ENCODE measurements around the gene SHQ1.

The SHQ1 gene

GRCh38 chr3:72888546-72889309, 40.5 kb upstream of the SHQ1 start:
- Histone ChIP-seq H2AFZ (ENCODE audit: low read length) (no peak overlapping the region), H3K9ac (ENCODE audit: low read length) (no peak overlapping the region), H4K20me1 (ENCODE audit: insufficient read depth, low read length) (no peaks in the 10 kb centered on the region), H3K27me3 (ENCODE audit: insufficient read depth, low read length) (peaks cover 11% of the 10 kb centered on the region; the same call in 1 of the 2 replicates), H3K4me2 (ENCODE audit: low read length) (peak overlapping the region; percentile 41; the same call in 1 of the 2 replicates), H3K9me2 (ENCODE audit: low read depth, low read length) (no peaks in the 10 kb centered on the region), H3F3A (ENCODE audit: insufficient read depth, low read length) (no peaks in the 10 kb centered on the region), H3K79me2 (ENCODE audit: insufficient read depth, low read length) (no peaks in the 10 kb centered on the region), H3K36me3 (ENCODE audit: insufficient read depth, low read length) (no peaks in the 10 kb centered on the region), H3K9me3 (ENCODE audit: low read length) (no peaks in the 10 kb centered on the region), H3K4me3 (ENCODE audit: low read depth, low read length, poor library complexity, severe bottlenecking) (no peak overlapping the region), H3K27ac (ENCODE audit: low read depth, low read length, poor library complexity, severe bottlenecking) (no peak overlapping the region), H3K4me1 (ENCODE audit: insufficient read depth, low read length, severe bottlenecking) (peaks cover 5% of the 10 kb centered on the region)
- TF ChIP-seq EZH2 (IDR thresholded peaks at IDR 0.05; ENCODE audit: borderline replicate concordance, low read length), result no peak
- no peak for TF ChIP-seq CTCF (IDR thresholded peaks at IDR 0.05; ENCODE audit: low read length)

DNA sequence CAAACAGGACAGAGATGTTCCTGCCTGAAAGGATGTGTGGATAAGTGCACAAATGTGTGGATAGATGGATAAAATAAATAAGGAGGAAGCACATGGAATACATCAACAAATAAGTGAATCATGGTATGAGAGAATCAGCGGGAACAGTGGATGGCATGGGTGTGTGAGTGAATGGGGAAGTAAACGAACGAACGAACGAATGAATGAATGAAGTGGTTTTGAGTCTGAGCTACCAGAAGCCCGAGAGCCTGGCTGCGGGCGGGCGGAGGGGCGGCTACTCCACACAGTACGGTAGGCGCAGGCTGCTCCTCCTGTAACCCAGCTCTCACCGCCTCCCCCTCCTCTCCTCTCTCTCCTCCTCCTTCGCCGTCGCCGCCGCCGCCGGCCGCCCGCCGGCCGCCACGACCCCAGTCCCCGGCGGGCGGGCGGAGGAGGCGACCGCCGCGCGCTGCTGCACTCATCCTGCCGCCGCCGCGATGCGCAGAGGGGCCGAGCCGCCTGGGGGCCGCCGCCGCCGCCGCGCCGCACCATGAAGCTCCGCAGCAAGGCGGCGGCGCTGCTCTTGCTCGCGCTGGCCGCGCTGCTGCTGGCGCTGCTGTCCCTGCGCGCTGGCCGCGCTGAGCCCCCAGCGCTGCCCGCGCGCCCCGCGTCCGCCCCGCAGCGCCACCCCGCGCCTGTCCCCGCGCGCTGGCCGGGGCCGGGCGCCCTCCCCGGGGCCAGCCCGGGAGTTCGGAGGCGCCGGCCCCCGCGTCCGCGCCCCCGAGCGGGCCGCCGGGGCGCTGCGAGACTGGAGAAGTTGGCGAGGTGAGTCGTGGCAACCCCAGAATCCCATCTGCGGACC, 39.7 kb upstream of the SHQ1 start, which contains the start of gene GXYLT2:
TSS of gene GXYLT2 (plus strand) at position 342 of the 841 bp plus-strand sequence. CDS start at position 530, 188 bp downstream.
- Histone ChIP-seq H3K27ac (ENCODE audit: low read depth, low read length, poor library complexity, severe bottlenecking) (no peak within 1 kb of the TSS), H3K36me3 (ENCODE audit: insufficient read depth, low read length) (no peaks in the 10 kb centered on the region), H3K9ac (ENCODE audit: low read length) (no peak within 1 kb of the TSS; the same call in 1 of the 2 replicates), H3K4me1 (ENCODE audit: insufficient read depth, low read length, severe bottlenecking) (peaks cover 5% of the 10 kb centered on the region), H3K79me2 (ENCODE audit: insufficient read depth, low read length) (no peaks in the 10 kb centered on the region), H3K9me3 (ENCODE audit: low read length) (no peaks in the 10 kb centered on the region), H3F3A (ENCODE audit: insufficient read depth, low read length) (no peaks in the 10 kb centered on the region), H3K4me2 (ENCODE audit: low read length) (peak within 1 kb of the TSS; percentile 68), H3K4me3 (ENCODE audit: low read depth, low read length, poor library complexity, severe bottlenecking) (peak within 1 kb of the TSS; percentile 53), H3K9me2 (ENCODE audit: low read depth, low read length) (no peaks in the 10 kb centered on the region), H2AFZ (ENCODE audit: low read length) (no peak within 1 kb of the TSS), H4K20me1 (ENCODE audit: insufficient read depth, low read length) (no peaks in the 10 kb centered on the region), H3K27me3 (ENCODE audit: insufficient read depth, low read length) (peaks cover 11% of the 10 kb centered on the region; the same call in 1 of the 2 replicates)
- TF ChIP-seq EZH2 (IDR thresholded peaks at IDR 0.05; ENCODE audit: borderline replicate concordance, low read length), result no peak
- TF ChIP-seq CTCF (IDR thresholded peaks at IDR 0.05; ENCODE audit: low read length), result no peak

DNA sequence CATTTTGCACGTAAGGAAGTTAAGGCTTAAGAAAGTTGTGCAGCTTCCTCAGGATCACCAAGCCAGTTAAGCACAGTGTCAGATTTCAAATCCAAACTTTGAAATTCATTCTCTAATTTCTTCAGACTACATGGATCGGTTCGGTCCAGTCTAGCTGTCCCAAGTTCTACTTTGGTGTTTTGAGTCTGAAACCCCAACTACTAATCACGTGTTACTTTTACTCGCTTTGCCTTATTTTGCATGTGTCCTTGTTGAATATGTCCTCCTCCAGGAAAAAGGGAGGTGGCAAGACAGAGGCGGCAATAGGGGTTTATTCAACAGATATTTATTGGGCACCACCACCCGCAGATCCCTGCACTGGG, 39.1 kb upstream of the SHQ1 start:
- Histone ChIP-seq H3K79me2 (ENCODE audit: insufficient read depth, low read length) (no peaks in the 10 kb centered on the region), H2AFZ (ENCODE audit: low read length) (no peak overlapping the region), H3K36me3 (ENCODE audit: insufficient read depth, low read length) (no peaks in the 10 kb centered on the region), H4K20me1 (ENCODE audit: insufficient read depth, low read length) (no peaks in the 10 kb centered on the region), H3K4me2 (ENCODE audit: low read length) (peak overlapping the region; percentile 68), H3K4me3 (ENCODE audit: low read depth, low read length, poor library complexity, severe bottlenecking) (peak overlapping the region; percentile 53), H3K27me3 (ENCODE audit: insufficient read depth, low read length) (peaks cover 11% of the 10 kb centered on the region; the same call in 1 of the 2 replicates), H3K9me3 (ENCODE audit: low read length) (no peaks in the 10 kb centered on the region), H3F3A (ENCODE audit: insufficient read depth, low read length) (no peaks in the 10 kb centered on the region), H3K9ac (ENCODE audit: low read length) (no peak overlapping the region; the same call in 1 of the 2 replicates), H3K9me2 (ENCODE audit: low read depth, low read length) (no peaks in the 10 kb centered on the region), H3K27ac (ENCODE audit: low read depth, low read length, poor library complexity, severe bottlenecking) (no peak overlapping the region), H3K4me1 (ENCODE audit: insufficient read depth, low read length, severe bottlenecking) (peaks cover 5% of the 10 kb centered on the region)
- TF ChIP-seq CTCF (IDR thresholded peaks at IDR 0.05; ENCODE audit: low read length), result no peak
- TF ChIP-seq EZH2 (IDR thresholded peaks at IDR 0.05; ENCODE audit: borderline replicate concordance, low read length), result no peak
